HG03432 (cell line): ENCODE measurements around the gene CDKN3.
"Not testable (repeated sequence)": the region's sequence is repeated elsewhere in the genome, so short reads cannot be mapped to it uniquely, and the experiment has no call there.

ENCODE experiments used
- ATAC-seq: cut with Tn5 transposase; IDR thresholded peaks from one replicate; pipeline ENCODE4 v1.9.1; 2021; ENCODE audit warnings: mild to moderate bottlenecking, moderate library complexity; ENCODE audit not compliant: unreplicated experiment

CDKN3 gene

DNA sequence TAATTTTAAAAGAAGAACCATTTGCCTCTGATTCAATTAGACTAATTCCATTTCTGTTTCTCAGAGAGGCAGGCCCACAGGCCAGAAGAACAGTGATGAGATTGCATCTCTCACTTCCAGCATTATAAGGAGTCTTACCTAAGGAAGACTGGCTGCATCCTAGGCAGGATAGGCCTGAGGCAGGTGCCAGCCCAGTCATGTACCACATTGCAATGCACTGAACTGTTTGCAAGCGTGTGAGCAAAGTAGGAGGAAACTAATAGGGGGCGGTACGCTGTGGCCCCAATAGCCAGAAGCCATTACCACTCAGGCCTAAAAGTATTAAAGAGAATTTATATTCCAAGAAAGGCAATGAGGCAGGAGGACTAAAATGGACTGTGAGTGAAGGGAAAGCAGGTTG lies 56.4 kb downstream of the CDKN3 start:
- no peak for ATAC-seq

DNA sequence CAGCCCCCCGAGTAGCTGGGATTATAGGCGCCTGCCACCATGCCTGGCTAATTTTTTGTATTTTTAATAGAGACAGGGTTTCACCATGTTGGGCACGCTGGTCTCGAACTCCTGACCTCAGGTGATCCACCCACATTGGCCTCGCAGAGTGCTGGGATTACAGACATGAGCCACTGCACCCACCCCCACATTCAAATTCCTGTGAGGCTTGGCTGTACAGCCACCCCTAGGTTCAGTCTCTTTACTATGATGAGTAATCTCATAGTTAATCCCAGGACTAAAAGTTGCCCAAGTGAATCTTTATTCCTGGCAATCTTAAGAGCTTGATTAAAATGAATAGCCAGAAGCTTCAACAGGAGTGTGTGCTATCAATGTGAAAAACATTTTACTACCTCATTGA lies 57.2 kb downstream of the CDKN3 start:
- ATAC-seq = not testable (repeated sequence)

DNA sequence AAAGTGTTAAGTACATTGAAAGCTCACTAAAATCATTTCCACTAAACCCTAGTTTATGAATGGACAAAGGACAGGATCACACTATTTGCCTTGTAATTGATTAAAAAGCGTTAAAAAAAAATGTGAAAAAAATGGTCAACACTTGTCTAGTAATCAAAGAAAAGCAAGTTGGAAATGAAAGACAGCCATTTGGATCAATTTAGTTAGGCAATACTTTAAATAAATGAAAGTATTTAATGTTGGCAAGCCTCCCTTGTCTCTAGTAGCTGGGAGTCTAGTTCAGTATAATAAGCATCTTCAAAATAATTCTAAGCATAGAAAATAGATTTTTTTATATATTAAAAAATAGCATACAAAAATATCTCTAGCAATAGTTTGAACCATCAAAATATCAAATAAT lies 58.6 kb downstream of the CDKN3 start:
- ATAC-seq = no peak

DNA sequence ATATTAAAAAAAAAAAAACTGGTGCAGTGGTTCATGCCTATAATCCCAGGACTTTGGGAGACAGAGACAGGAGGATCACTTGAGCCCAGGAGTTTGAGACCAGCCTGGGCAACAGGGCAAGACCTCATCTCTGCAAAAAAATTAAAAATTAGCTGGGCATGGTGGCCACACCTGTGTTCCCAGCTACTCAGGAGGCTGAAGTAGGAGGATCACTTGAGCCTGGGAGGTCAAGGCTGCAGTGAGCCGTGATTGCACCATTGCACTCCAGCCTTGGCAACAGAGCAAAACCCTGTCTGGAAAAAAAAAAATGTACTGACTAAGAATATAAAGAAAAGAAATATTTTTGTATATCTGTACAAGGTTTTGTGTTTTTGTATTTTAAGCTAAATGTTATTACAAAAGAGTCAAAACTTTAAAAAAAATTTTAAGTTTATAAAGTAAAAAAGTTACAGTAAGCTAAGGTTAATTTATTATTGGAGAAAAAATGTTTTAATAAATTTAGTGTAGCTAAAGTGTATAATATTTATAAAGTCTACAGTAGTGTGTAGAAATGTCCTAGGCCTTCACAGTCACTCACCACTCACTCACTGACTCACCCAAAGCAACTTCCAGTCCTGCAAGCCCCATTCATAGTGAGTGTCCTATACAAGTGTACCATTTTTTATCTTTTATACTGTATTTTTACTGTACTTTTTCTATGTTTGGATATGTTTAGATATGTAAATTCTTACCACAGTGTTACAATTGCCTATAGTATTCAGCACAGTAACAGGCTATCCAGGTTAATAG lies 60.2 kb downstream of the CDKN3 start:
- ATAC-seq = not testable (repeated sequence)

DNA sequence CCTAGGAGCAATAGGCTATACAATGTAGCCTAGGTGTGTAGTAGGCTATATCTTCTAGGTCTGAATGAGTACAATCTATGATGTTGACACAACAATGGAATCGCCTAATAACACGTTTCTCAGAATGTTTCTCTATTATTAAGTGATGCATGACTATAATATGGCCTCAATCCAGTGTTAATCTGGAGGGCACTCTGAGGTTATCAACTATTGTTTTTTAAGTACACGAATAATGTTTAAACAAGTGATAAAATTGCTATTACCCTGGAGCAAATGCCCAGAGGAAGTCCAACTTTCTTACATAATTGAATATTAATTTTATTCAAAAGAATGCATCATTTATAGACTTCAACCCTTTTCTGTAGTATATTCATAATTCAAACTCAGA lies 60.8 kb downstream of the CDKN3 start:
- ATAC-seq = no peak

DNA sequence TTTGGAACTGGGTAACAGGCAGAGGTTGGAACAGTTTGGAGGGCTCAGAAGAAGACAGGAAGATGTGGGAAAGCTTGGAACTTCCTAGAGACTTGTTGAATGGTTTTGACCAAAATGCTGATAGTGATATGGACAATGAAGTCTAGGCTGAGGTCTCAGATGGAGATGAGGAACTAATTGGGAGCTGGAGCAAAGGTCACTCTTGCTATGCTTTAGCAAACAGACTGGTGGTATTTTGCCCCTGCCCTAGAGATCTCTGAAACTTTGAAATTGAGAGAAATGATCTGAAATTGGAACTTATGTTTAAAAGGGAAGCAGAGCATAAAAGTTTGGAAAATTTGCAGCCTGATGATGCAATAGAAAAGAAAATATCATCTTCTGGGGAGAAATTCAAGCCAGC lies 61.7 kb downstream of the CDKN3 start:
- not testable (repeated sequence) for ATAC-seq

DNA sequence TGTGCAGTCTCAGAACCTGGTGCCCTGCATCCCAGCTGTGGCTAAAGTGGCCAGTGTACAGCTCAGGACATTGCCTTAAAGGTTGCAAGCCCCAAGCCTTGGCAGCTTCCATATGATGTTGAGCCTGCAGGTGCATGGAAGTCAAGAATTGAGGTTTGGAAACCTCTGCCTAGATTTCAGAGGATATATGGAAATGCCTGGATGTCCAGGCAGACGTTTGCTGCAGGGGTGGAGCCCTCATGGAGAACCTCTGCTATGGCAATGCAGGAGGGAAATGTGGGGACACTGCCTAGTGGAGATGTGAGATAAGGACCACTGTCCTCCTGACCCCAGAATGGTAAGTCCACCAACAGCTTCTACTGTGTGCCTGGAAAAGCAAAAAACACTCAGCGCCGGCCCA lies 62.3 kb downstream of the CDKN3 start:
- ATAC-seq = no peak

DNA sequence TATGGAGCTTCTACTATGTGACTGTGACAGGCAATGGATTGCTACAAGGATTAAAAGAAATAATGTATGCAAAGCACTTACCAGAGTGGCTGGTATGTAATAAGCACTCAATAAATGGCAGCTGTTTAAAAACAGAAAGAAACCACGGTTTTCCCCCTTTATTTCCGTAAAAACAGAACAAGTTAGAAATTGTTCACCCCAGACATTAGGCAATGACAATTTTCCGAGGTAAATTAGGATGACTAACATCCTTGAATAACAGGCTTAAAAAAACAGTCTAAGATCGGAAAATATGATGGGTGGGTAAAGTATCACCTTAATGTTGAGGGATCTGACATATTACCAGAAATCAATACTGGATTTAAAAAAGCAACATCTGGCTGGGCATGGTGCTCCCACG lies 65.2 kb downstream of the CDKN3 start:
- ATAC-seq = no peak

DNA sequence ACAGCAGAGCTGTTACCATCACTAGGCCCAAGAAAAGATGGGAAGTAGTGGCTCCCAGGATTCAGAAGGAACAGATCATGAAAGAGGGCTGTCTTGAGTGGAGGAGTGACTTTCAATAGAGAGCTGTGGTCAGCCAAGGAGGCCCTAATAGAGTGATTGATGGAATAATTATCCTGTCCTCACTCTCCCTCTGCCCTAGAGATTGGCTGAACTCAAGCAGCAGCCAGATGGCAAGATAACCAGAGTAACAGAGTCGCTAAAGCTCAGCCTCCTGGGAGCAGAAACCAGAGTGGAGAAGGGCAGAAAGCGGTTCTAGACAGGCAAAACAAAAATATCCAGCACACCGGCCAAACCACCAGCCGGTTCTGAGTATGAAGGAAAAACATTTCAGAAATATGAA lies 68.8 kb downstream of the CDKN3 start:
- no peak for ATAC-seq

DNA sequence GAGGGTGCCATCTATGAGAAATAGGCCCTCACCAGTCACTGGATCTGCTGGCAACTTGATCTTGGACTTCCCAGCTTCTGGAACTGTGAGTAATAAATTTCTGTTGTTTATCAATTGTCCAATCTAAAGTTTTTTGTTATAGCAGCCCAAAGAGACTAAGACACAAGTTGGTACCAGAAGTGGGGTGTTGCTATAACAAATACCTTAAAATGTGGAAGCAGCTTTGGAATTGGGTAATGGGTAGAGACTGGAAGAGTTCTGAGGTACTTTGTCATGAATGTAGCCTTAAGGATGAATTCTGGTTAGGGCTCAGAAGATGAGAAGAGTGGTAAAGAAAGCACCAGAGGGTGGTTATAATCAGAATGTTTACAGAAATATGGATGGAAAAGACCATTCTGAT lies 70.5 kb downstream of the CDKN3 start:
- ATAC-seq = no peak
